Retinal pigment epithelial cell (primary cell): ENCODE data around the gene PPP3R1.

Experiments
- DNase-seq: peaks from one replicate; pipeline ENCODE4 v3.0.0-alpha.2; 2010; ENCODE audit warnings: low read depth
- H3K4me3 ChIP-seq: 2 replicates; pipeline ENCODE4 v1.5.1; 2011; ENCODE audit warnings: mild to moderate bottlenecking, low read length, control low read depth, moderate library complexity
- TF ChIP-seq, protein P1 (sequence below): conservative IDR thresholded peaks from 2 replicates; pipeline ENCODE4 v1.5.1; 2011; ENCODE audit warnings: low read depth, low read length, control low read depth, inconsistent platforms

The PPP3R1 gene

DNA sequence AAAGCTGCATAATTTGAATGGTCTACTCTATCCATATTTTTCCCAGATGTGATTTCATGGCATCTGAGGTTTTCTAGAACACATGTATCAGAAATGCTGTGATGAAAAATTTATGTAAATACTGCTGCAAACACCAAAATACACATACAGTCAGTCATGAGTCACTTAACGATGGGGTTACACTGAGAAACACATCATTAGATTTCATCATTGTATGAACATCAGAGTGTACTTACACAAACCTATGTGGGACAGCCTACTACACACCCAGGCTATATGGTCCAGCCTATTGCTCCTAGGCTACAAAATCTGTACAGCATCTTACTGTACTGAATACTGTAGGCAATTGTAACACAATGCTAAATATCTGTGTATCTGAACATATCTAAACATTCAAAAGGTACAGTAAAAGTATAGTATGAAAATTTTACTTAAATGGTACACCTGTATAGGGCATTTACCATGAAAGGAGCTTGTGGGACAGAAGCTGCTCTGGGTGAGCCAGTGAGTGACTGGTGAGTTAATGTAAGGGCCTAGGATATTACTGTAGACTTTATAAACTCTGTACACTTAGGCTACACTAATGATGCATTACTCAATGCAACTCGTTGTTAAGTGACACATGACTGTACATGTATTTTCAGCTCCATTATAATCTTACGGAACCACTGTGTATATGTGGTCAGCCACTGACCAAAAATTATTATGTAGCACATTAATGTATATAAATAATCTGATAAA, 61.2 kb downstream of the PPP3R1 start:
- TF ChIP-seq, protein P1, sequence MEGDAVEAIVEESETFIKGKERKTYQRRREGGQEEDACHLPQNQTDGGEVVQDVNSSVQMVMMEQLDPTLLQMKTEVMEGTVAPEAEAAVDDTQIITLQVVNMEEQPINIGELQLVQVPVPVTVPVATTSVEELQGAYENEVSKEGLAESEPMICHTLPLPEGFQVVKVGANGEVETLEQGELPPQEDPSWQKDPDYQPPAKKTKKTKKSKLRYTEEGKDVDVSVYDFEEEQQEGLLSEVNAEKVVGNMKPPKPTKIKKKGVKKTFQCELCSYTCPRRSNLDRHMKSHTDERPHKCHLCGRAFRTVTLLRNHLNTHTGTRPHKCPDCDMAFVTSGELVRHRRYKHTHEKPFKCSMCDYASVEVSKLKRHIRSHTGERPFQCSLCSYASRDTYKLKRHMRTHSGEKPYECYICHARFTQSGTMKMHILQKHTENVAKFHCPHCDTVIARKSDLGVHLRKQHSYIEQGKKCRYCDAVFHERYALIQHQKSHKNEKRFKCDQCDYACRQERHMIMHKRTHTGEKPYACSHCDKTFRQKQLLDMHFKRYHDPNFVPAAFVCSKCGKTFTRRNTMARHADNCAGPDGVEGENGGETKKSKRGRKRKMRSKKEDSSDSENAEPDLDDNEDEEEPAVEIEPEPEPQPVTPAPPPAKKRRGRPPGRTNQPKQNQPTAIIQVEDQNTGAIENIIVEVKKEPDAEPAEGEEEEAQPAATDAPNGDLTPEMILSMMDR = no peak
- no peak for DNase-seq
- no peak overlapping the region for H3K4me3 ChIP-seq

DNA sequence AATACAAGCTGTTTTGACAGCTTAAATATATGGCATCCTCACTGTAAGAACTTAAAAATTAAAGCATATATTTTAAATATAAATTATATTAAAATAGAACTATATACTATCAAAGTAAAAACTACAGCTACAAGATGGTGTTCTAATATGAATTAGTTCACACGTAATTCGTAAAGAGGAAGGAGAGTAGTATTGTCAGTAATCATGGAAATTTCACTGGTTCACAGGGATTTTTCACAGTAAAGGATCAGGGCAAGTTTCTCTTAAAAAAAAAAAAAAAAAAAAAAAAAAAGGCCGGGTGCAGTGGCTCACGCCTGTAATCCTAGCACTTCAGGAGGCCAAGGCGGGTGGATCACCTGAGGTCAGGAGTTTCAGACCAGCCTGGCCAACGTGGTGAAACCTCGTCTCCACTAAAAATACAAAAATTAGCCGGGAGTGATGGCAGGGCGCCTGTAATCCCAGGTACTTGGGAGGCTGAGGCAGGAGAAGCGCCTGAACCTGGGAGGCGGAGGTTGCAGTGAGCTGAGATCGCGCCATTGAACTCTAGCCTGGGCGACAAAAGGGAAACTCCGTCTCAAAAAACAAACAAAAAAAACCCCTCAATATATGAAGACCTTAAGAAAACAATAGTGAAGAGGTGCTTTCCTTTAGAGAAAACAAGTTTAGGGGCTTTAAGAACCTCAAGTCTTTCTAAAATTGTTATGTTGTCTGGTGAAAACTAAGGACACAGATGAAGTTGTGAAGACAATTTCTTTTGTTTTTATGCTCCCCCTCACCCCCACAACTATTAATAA, 62.1 kb downstream of the PPP3R1 start:
- H3K4me3 ChIP-seq = no peak overlapping the region
- TF ChIP-seq, protein P1 = no peak
- DNase-seq = no peak

DNA sequence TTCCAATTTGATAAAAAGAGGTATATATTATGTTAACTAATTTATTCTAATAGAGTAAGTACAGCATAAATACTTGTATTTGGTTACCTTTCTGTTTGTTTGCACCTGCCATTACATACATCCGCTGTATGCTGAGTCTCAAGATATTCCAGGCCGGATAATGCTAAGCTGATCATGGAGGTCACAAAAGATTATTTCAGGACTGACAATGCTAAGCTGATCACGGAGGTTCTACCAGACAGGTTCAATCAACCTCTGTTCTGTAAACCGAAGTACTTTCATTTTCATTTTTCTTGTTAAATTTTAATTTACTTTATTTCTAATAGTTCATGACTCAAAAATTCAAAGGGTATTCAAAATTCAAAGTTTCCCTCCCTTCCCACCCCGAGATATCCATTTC, 63.5 kb downstream of the PPP3R1 start:
- DNase-seq = no peak
- TF ChIP-seq, protein P1 = no peak
- H3K4me3 ChIP-seq = no peak overlapping the region

DNA sequence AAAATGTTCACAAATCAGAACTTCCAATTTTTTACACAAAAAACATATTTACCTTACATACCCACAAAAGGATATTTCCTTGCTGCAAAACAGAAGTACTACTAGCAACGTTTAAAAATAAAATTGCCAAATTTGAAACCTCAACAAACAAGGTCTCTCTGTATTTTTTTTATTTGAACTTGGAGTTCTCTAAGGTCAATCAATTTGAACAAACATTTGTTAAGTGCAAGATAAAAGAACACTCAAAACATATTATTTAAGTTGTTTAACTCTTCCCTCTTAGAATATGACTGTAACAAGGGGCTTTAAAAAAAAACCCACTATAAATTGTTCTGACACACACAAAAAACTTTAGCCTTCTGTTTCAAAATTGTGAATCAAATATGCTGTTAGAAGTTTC, 65.0 kb downstream of the PPP3R1 start:
- no peak for DNase-seq
- no peak overlapping the region for H3K4me3 ChIP-seq
- TF ChIP-seq, protein P1 = no peak

DNA sequence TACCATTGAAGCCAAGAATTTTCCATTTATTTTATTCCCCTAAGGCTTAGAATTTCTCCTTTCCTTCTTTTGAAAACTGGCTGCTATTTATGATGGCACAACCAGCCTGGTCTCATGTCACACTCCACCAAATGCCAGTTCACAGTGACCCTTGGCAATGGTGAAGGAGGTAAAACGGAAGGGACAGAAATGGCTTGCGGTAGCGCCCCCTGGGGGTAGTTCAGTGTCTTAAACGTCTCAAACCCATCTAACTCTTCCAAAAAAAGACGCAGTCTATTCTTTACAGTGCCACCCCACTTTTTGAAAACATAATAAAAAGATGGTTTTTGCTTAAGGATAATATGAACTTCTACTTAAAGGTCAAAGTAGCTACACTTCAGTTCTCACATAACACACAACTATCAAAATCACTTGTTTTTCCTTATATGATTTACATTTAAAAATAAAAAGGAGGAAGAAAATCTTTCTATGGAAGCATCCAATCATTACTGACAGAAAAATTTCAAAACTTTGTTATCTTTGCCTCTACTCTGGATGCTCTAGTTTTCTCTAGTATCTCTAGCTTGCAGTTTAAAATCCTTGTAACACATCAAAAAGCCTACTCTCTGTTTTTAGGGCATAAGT, 66.7 kb downstream of the PPP3R1 start:
- H3K4me3 ChIP-seq = no peak overlapping the region
- no peak for DNase-seq
- TF ChIP-seq, protein P1 = peak; percentile 74

DNA sequence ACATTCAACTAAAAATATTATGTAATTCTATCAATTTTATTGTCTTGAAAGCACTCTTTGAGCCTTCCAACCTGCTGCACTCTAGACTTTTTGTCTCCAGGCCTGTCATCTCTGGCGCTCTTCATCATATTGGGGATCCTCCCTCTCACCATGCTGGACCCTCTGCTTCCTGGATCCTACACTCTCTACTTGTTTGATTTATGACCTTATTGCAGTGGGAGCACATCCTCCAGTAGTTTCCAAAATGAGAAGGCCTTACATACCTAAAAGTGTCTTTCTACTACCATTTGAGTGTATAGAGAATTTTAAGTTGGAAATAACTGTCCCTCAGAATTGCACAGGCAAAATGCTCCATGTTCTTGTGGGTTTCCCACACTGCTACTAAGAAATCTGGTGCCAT, 69.4 kb downstream of the PPP3R1 start:
- TF ChIP-seq, protein P1 = no peak
- no peak overlapping the region for H3K4me3 ChIP-seq
- DNase-seq = no peak
